Measurements from ENCODE around the gene CACNA1B.

The CACNA1B gene

GRCh38 chr9:137860361-137860760 lies 17.2 kb upstream of the CACNA1B start:
- Histone ChIP-seq H3K36me3 (no peaks in the 10 kb centered on the region), H3K9me3 (peaks cover 7% of the 10 kb centered on the region)
- TF ChIP-seq, protein P1, sequence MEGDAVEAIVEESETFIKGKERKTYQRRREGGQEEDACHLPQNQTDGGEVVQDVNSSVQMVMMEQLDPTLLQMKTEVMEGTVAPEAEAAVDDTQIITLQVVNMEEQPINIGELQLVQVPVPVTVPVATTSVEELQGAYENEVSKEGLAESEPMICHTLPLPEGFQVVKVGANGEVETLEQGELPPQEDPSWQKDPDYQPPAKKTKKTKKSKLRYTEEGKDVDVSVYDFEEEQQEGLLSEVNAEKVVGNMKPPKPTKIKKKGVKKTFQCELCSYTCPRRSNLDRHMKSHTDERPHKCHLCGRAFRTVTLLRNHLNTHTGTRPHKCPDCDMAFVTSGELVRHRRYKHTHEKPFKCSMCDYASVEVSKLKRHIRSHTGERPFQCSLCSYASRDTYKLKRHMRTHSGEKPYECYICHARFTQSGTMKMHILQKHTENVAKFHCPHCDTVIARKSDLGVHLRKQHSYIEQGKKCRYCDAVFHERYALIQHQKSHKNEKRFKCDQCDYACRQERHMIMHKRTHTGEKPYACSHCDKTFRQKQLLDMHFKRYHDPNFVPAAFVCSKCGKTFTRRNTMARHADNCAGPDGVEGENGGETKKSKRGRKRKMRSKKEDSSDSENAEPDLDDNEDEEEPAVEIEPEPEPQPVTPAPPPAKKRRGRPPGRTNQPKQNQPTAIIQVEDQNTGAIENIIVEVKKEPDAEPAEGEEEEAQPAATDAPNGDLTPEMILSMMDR (IDR thresholded peaks at IDR 0.05): no peak

GRCh38 chr9:137865581-137866145 lies 11.9 kb upstream of the CACNA1B start:
- no peak overlapping the region for H3K4me3 ChIP-seq (ENCODE audit: low read depth in 1 of 2, low read length in 1 of 2)
- TF ChIP-seq, protein P1 (IDR thresholded peaks at IDR 0.05): no peak
- H3K36me3 ChIP-seq: no peaks in the 10 kb centered on the region
- H3K9me3 ChIP-seq: peaks cover 2% of the 10 kb centered on the region
- H3K4me1 ChIP-seq (ENCODE audit: control insufficient read depth in 1 of 2, insufficient read depth in 1 of 2, low read depth in 1 of 2, low read length in 1 of 2): no peaks in the 10 kb centered on the region
- no peak overlapping the region for H3K27ac ChIP-seq
- H3K27me3 ChIP-seq: peaks cover 4% of the 10 kb centered on the region

More at GRCh38 chr9:137860361-137860760, 17.2 kb upstream of the CACNA1B start:
- Histone ChIP-seq H3K27ac (no peak overlapping the region), H3K4me3 (ENCODE audit: low read depth in 1 of 2, low read length in 1 of 2) (no peak overlapping the region), H3K4me1 (ENCODE audit: control insufficient read depth in 1 of 2, insufficient read depth in 1 of 2, low read depth in 1 of 2, low read length in 1 of 2) (no peaks in the 10 kb centered on the region), H3K27me3 (no peaks in the 10 kb centered on the region)

- H3K4me1 ChIP-seq (ENCODE audit: control insufficient read depth in 1 of 2, insufficient read depth in 1 of 2, low read depth in 1 of 2, low read length in 1 of 2): no peaks in the 10 kb centered on the region
- H3K9me3 ChIP-seq: no peaks in the 10 kb centered on the region
- no peaks in the 10 kb centered on the region for H3K36me3 ChIP-seq
- H3K4me3 ChIP-seq (ENCODE audit: low read depth in 1 of 2, low read length in 1 of 2): no peak overlapping the region
- TF ChIP-seq, protein P1 (IDR thresholded peaks at IDR 0.05): no peak
- peaks cover 4% of the 10 kb centered on the region for H3K27me3 ChIP-seq
- H3K27ac ChIP-seq: no peak overlapping the region
These were observed 11.1 kb upstream of the CACNA1B start for GRCh38 chr9:137866226-137867141.

DNA sequence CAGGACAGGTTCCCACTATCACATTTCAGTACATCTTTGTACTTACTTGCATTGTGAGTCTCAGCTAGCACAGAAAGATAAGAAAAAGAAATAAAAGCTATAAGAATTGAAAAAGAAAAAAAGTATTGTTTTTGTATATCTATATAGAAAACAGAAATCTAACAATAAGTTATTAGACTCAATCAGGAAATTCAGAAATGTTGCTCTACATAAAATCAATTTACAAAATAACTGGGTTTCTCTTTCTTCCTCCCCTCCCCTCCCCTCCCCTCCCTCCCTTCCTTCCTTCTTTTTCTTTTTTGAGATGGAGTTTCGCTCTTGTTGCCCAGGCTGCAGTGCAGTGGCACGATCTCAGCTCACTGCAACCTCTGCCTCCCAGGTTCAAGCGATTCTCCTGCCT lies 7.2 kb upstream of the CACNA1B start:
- TF ChIP-seq, protein P1 (IDR thresholded peaks at IDR 0.05): no peak
- no peak overlapping the region for H3K27ac ChIP-seq
- no peaks in the 10 kb centered on the region for H3K4me1 ChIP-seq (ENCODE audit: control insufficient read depth in 1 of 2, insufficient read depth in 1 of 2, low read depth in 1 of 2, low read length in 1 of 2)
- no peak overlapping the region for H3K4me3 ChIP-seq (ENCODE audit: low read depth in 1 of 2, low read length in 1 of 2)
- peaks cover 13% of the 10 kb centered on the region for H3K27me3 ChIP-seq
- no peaks in the 10 kb centered on the region for H3K36me3 ChIP-seq
- no peaks in the 10 kb centered on the region for H3K9me3 ChIP-seq

GRCh38 chr9:137872296-137872695 lies 5.3 kb upstream of the CACNA1B start:
- H3K36me3 ChIP-seq: no peaks in the 10 kb centered on the region
- TF ChIP-seq, protein P1 (IDR thresholded peaks at IDR 0.05): no peak
- H3K27me3 ChIP-seq: peaks cover 31% of the 10 kb centered on the region
- H3K4me1 ChIP-seq (ENCODE audit: control insufficient read depth in 1 of 2, insufficient read depth in 1 of 2, low read depth in 1 of 2, low read length in 1 of 2): no peaks in the 10 kb centered on the region
- no peak overlapping the region for H3K4me3 ChIP-seq (ENCODE audit: low read depth in 1 of 2, low read length in 1 of 2)
- no peak overlapping the region for H3K27ac ChIP-seq
- H3K9me3 ChIP-seq: no peaks in the 10 kb centered on the region

Data from neutrophil (primary cell).